HFF-Myc (cell line): Measurements from ENCODE around the gene TBC1D21.

Experiments
- DNase-seq: peaks from one replicate; pipeline ENCODE4 v3.0.0-alpha.2; 2011; ENCODE audit warnings: low read depth; ENCODE audit errors: extremely low read depth
- H3K4me3 ChIP-seq: replicated peaks from 2 replicates; pipeline ENCODE4 v1.5.1; 2011; ENCODE audit warnings: low read depth, mild to moderate bottlenecking, control low read depth, low read length
- TF ChIP-seq, protein P1 (sequence below): IDR thresholded peaks from 2 replicates; pipeline ENCODE4 v1.5.1; 2012; ENCODE audit warnings: mild to moderate bottlenecking, low read depth, low read length, control low read depth; ENCODE audit errors: missing control alignments

The TBC1D21 gene

DNA sequence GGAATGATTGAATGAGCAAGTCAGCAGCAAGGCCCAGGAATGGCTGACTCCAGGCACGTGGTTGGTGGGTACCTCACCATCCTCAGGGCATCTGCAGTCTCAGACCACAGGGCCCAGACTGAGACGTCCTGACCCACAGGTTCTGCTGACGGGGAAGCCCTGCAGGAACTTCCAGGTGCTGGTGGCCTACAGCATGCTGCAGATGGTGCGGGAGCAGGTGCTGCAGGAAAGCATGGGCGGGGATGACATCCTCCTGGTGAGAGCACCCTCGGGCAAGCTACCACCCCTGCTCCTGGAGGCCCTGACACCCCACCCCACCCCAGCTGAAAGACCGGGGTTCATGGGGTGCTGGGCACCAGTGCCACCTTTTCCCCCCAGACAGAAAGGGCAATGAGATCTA, 14.1 kb downstream of the TBC1D21 start:
- TF ChIP-seq, protein P1, sequence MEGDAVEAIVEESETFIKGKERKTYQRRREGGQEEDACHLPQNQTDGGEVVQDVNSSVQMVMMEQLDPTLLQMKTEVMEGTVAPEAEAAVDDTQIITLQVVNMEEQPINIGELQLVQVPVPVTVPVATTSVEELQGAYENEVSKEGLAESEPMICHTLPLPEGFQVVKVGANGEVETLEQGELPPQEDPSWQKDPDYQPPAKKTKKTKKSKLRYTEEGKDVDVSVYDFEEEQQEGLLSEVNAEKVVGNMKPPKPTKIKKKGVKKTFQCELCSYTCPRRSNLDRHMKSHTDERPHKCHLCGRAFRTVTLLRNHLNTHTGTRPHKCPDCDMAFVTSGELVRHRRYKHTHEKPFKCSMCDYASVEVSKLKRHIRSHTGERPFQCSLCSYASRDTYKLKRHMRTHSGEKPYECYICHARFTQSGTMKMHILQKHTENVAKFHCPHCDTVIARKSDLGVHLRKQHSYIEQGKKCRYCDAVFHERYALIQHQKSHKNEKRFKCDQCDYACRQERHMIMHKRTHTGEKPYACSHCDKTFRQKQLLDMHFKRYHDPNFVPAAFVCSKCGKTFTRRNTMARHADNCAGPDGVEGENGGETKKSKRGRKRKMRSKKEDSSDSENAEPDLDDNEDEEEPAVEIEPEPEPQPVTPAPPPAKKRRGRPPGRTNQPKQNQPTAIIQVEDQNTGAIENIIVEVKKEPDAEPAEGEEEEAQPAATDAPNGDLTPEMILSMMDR: no peak
- H3K4me3 ChIP-seq: no peak overlapping the region
- DNase-seq: no peak

DNA sequence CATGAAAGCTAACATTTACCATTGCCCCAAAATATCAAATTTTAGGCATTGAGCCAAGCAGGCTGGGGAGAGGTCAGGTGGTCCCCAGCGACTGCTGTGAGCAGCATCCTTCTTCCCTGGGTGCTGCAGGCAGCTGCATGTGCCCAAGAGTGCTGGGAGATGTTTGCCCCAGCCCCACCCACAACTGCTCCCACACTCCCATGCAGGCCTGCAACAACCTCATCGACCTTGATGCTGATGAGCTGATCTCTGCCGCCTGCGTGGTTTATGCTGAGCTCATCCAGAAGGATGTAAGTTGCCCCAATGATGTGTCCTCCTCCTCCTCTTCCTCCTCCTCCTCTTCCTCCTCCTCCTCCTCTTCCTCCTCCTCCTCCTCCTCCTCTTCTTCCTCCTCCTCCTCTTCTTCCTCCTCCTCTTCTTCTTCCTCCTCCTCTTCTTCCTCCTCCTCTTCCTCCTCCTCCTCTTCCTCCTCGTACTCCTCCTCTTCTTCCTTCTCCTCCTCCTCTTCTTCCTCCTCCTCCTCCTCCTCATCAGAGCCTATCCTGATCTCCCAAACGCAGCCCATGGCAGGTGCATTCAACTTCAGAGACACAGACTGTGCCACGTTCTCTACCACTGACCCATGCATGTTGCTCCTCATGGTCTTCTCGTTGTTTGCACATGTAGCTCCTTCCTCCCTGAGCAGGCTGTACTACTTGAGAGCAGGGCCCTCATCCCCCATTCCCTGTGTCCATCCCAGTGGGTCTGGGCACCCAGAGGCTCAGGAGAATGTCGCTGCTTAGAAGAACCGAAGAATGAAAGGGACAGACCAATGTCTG, 15.1 kb downstream of the TBC1D21 start:
- TF ChIP-seq, protein P1: no peak
- no peak overlapping the region for H3K4me3 ChIP-seq
- DNase-seq: no peak

DNA sequence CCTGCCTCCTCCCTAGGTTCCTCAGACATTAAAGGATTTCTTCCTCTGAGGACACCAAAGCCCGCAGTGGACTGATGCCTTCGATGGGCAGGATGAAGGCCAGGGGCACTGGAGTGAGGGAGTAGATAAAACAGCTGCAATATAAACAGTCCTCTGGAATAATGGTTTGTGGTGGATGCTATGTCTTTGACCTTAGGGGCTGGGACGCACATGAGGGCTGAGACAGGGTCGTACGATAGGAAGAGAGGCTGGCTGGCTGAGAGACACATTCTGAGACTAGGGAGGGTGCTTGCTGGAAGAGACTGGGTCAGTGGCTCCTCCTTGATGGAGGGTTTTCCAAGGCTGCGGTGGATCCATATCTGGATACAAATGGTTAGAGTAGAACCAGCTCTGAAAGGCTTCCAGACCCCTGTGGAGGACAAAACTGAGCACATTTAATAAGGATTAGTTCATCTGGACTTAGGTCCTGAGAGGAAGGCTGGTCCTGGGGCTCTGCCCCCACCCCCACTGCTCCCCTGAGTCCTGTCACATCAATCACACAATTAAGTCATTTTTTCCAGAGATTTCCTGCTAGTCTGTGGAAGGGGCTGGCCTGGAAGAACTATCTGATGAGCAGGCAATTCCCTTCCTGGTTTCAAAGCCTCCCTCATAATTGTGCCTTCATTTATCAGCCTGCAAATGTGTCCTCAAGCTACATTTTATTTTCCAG, 15.8 kb downstream of the TBC1D21 start:
- TF ChIP-seq, protein P1: no peak
- DNase-seq: no peak
- H3K4me3 ChIP-seq: no peak overlapping the region

DNA sequence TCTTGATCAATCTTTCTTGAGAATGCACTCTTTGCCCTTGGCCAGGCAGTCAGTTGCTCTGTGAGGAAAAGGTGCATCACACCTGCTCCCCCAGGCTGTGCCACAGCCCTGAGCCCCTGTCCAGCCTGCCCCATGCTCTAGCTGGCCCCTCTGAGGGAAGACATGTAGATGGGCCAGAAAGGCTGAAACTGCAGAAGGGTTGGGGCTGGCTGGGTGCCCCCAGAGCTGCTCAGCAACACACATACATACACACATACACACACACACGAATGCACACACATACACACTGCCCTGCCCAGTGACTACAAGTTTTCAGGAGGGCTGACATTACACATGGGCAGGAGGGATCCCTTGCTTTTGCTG, 16.4 kb downstream of the TBC1D21 start:
- DNase-seq: no peak
- no peak overlapping the region for H3K4me3 ChIP-seq
- TF ChIP-seq, protein P1: no peak

DNA sequence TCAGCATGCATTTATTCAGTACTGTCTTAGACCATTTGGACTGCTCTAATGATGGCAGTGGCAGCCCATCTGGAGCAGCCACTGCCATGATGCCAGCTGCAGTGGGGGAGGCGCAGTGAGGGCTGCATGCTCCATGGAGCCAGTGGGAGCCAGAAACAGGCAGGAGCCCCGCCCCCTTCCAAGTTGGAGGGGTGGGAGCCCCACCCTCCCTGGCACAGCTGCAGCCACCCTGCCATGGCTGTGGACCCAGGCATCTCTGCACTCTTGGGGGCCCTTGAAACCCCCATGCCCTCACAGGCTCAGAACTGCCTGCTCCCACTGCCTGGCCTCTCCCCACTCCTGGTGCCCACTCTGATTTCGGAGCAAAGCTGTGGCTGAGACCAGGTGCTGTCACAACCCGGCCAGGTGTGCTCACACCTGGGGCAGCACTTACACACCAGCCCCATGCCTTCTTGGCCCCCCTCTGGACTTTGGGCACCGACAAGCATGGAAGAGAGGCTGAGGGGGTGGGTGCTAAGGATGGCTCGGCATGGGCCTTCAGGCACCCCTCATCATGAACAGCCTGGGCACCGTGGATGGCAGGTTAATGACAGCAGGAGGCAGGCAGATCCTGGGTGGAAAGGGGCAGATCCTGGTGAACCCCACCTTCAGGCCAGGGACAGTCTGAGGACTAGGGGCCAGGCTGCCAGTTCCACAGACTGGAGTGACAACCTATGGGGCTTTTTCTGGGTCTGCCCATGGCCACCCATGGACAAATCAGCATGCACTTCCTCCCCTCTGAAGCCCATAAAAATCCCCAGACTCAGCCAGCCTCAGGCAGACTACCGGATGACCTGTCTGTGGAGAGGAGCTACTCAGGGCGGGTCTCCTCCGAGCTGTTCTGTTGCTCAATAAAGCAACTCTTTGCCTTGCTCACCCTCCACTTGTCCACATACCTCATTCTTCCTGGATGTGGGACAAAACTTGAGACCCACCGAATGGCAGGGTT, 18.3 kb downstream of the TBC1D21 start:
- no peak overlapping the region for H3K4me3 ChIP-seq
- TF ChIP-seq, protein P1: no peak
- no peak for DNase-seq

DNA sequence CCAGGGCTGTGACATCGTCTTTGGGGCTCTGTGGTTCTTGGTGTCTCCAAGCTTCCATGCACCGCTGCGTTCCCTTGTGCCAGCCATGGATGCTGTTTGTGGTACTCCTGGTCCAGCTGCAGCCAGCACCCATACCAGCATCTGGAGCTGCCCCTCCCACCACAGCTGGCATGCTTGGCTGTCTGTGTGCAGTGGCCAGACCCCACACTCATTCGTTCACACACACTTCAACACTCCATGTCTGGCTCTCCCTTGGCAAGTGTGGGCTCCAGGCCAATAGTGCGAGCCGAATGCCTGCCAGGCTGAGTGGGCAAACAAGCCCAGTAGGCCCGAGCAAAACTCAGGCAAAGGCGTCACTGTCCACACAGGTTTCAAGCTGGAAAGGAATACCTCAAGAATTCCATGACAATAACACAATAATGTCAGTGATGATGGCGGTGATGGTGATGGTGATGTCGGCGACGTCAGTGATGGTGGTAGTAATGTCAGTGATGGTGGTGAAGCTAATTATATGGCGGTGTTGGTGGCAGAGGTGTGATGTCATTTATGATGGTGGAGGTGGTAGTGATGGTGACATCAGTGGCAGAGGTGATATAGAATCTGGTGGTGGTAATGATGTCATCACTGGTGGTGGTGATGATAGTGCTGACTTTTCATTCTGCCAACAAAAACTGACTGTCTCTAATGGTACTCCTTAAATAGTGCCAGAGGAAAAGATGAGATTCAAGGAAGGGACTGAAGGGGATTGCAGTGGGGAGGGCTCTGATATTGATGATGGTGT, 19.3 kb downstream of the TBC1D21 start:
- no peak overlapping the region for H3K4me3 ChIP-seq
- TF ChIP-seq, protein P1: no peak
- DNase-seq: no peak
